HG03342 (cell line): ENCODE results near the gene CHRNA9.

Source experiments
- ATAC-seq: cut with Tn5 transposase; IDR thresholded peaks from one replicate; pipeline ENCODE4 v1.9.1; 2021; ENCODE audit warnings: mild to moderate bottlenecking, moderate library complexity; ENCODE audit not compliant: unreplicated experiment

CHRNA9 gene

GRCh38 chr4:40308528-40309122 lies 26.5 kb upstream of the CHRNA9 start:
- no peak for ATAC-seq

- ATAC-seq, result peak; percentile 43
Measured at GRCh38 chr4:40309250-40309774, 25.8 kb upstream of the CHRNA9 start.

GRCh38 chr4:40310225-40310624 lies 24.9 kb upstream of the CHRNA9 start:
- ATAC-seq, result no peak

GRCh38 chr4:40311811-40312346 lies 23.3 kb upstream of the CHRNA9 start:
- no peak for ATAC-seq

- no peak for ATAC-seq
Measured at GRCh38 chr4:40314951-40315350, 20.2 kb upstream of the CHRNA9 start.

- no peak for ATAC-seq
Measured at GRCh38 chr4:40316333-40316781, 18.8 kb upstream of the CHRNA9 start.

- peak; percentile 59 for ATAC-seq
Measured at GRCh38 chr4:40316782-40317635, 18.1 kb upstream of the CHRNA9 start.

- ATAC-seq, result no peak
Measured at GRCh38 chr4:40317916-40318658, 17.0 kb upstream of the CHRNA9 start.

GRCh38 chr4:40321574-40322275 lies 13.4 kb upstream of the CHRNA9 start:
- ATAC-seq, result no peak

GRCh38 chr4:40322811-40323210 lies 12.3 kb upstream of the CHRNA9 start:
- no peak for ATAC-seq

GRCh38 chr4:40323866-40324265 lies 11.3 kb upstream of the CHRNA9 start:
- no peak for ATAC-seq

- ATAC-seq, result peak; percentile 92
Measured at GRCh38 chr4:40325406-40326019, 9.6 kb upstream of the CHRNA9 start.

- ATAC-seq, result no peak
Measured at GRCh38 chr4:40327340-40327739, 7.8 kb upstream of the CHRNA9 start.

- no peak for ATAC-seq
Measured at GRCh38 chr4:40328383-40328782, 6.8 kb upstream of the CHRNA9 start.

- ATAC-seq, result no peak
Measured at GRCh38 chr4:40329805-40330204, 5.3 kb upstream of the CHRNA9 start.

GRCh38 chr4:40330536-40330935 lies 4.6 kb upstream of the CHRNA9 start:
- ATAC-seq, result no peak

GRCh38 chr4:40331101-40331745 lies 3.9 kb upstream of the CHRNA9 start:
- no peak for ATAC-seq

- no peak for ATAC-seq
Measured at GRCh38 chr4:40331961-40332360, 3.2 kb upstream of the CHRNA9 start.

GRCh38 chr4:40333921-40334352 lies 1.2 kb upstream of the CHRNA9 start:
- ATAC-seq, result no peak

GRCh38 chr4:40335525-40335894 lies 377 bp downstream of the CHRNA9 start:
- ATAC-seq, result no peak
